Right ventricle myocardium superior (tissue), 1 donor: ENCODE data around the gene AKAP9. TPM values are rescaled to one million over a fixed set of nuclear protein-coding genes. Genes with fewer than 3 reads are reported as not detected.
"Not testable (repeated sequence)": the region's sequence is repeated elsewhere in the genome, so short reads cannot be mapped to it uniquely, and the experiment has no call there.

Experiments used
- ATAC-seq: fragments of 200-7000 bp; cut with Tn5 transposase; one replicate; pipeline ENCODE4 v1.9.1; 2020; ENCODE audit warnings: mild to moderate bottlenecking; ENCODE audit not compliant: poor library complexity
- DNase-seq: peaks from one replicate; pipeline ENCODE4 v3.0.0-alpha.2; 2020
- intact Hi-C: fragments of 100-400 bp; cut with DNase I; formaldehyde crosslinking; loops from one replicate; pipeline ENCODE4 v1.11.2; 2022
- total RNA-seq: library from RNA; stranded (reverse); fragmentation: NEBNext Ultra II Directional; extraction: Animal tissue kit (Norgen Biotek cat#: 25700); gene quantifications from one replicate; pipeline ENCODE4 v1.2.1, GENCODE V29; 2021
- donor health status: DM: no; HTN: yes; CAD: no; lungs with severe emphysema.

AKAP9 gene
- total RNA-seq, 1 donor from 2014 or later, result 44.0 TPM

GRCh38 chr7:92044148-92044547 is 103.5 kb downstream of the AKAP9 start:
- intact Hi-C loops, result no loop called here
- ATAC-seq, result peak; percentile 64

GRCh38 chr7:92044940-92045339 is 104.3 kb downstream of the AKAP9 start:
- no peak for DNase-seq
- intact Hi-C loops, result no loop called here
- peak; percentile 25 for ATAC-seq

More at GRCh38 chr7:92044148-92044547, 103.5 kb downstream of the AKAP9 start:
- no peak for DNase-seq

- intact Hi-C loops, result no loop called here
- no peak for DNase-seq
- ATAC-seq, result no peak
These were observed 111.0 kb downstream of the AKAP9 start for GRCh38 chr7:92051655-92052054.

GRCh38 chr7:92052159-92052558 is 111.5 kb downstream of the AKAP9 start:
- no peak for ATAC-seq
- intact Hi-C loops, result no loop called here

GRCh38 chr7:92052684-92053083 is 112.0 kb downstream of the AKAP9 start:
- no peak for ATAC-seq
- DNase-seq, result no peak
- intact Hi-C loops, result no loop called here

More at GRCh38 chr7:92052159-92052558, 111.5 kb downstream of the AKAP9 start:
- DNase-seq, result no peak

- intact Hi-C loops, result no loop called here
- ATAC-seq (peak; percentile 35), DNase-seq (no peak)
These were observed 112.7 kb downstream of the AKAP9 start for GRCh38 chr7:92053312-92053711.

- intact Hi-C loops, result no loop called here
- no peak for ATAC-seq
- no peak for DNase-seq
These were observed 115.6 kb downstream of the AKAP9 start for GRCh38 chr7:92056286-92056685.

- ATAC-seq (peak; percentile 63), DNase-seq (no peak)
- intact Hi-C loops, result no loop called here
These were observed 116.7 kb downstream of the AKAP9 start for GRCh38 chr7:92057375-92057774.

- intact Hi-C loops, result no loop called here
- ATAC-seq (no peak), DNase-seq (no peak)
These were observed 117.4 kb downstream of the AKAP9 start for GRCh38 chr7:92058040-92058439.

- intact Hi-C loops, result no loop called here
These were observed 118.2 kb downstream of the AKAP9 start for GRCh38 chr7:92058899-92059298.

GRCh38 chr7:92061154-92061553 is 120.5 kb downstream of the AKAP9 start:
- DNase-seq, result no peak
- peak; percentile 72 for ATAC-seq
- intact Hi-C loops, result no loop called here

More at GRCh38 chr7:92058899-92059298, 118.2 kb downstream of the AKAP9 start:
- ATAC-seq, result no peak
- no peak for DNase-seq

GRCh38 chr7:92064438-92065029 is 123.9 kb downstream of the AKAP9 start:
- ATAC-seq (no peak), DNase-seq (no peak)
- intact Hi-C loops, result no loop called here

- intact Hi-C loops, result no loop called here
- ATAC-seq, result peak; percentile 43
- no peak for DNase-seq
These were observed 130.4 kb downstream of the AKAP9 start for GRCh38 chr7:92071032-92071431.

- intact Hi-C loops, result no loop called here
- no peak for ATAC-seq
- no peak for DNase-seq
These were observed 131.5 kb downstream of the AKAP9 start for GRCh38 chr7:92072121-92072520.

- DNase-seq, result no peak
- intact Hi-C loops, result no loop called here
- ATAC-seq, result no peak
These were observed 132.0 kb downstream of the AKAP9 start for GRCh38 chr7:92072708-92073107.

GRCh38 chr7:92075455-92076158 is 134.9 kb downstream of the AKAP9 start:
- DNase-seq (no peak), ATAC-seq (no peak)
- intact Hi-C loops, result no loop called here

- DNase-seq, result no peak
- no peak for ATAC-seq
- intact Hi-C loops, result no loop called here
These were observed 135.8 kb downstream of the AKAP9 start for GRCh38 chr7:92076509-92076908.

GRCh38 chr7:92083922-92084321 is 143.3 kb downstream of the AKAP9 start:
- not testable (repeated sequence) for DNase-seq, ATAC-seq
- intact Hi-C loops, result loop anchor here (10.0 kb wide), 1 partner anchor 131 kb away; no protein-coding TSS in a partner anchor

- ATAC-seq (no peak), DNase-seq (no peak)
- intact Hi-C loops, result loop anchor here (10.0 kb wide), 1 partner anchor 127 kb away; no protein-coding TSS in a partner anchor
These were observed 147.6 kb downstream of the AKAP9 start for GRCh38 chr7:92088266-92088665.

- intact Hi-C loops, result no loop called here
- DNase-seq (no peak), ATAC-seq (no peak)
These were observed 151.5 kb downstream of the AKAP9 start for GRCh38 chr7:92092210-92092609.
